IMR-90 (cell line): ENCODE results near the gene TSPAN32. TPM values are rescaled to one million over a fixed set of nuclear protein-coding genes. Genes with fewer than 3 reads are reported as not detected.

ENCODE experiments used
- ATAC-seq: fragments of 200-7000 bp; cut with Tn5 transposase; 2 replicates; pipeline ENCODE4 v1.9.1; 2020; ENCODE audit warnings: low read depth, mild to moderate bottlenecking, moderate library complexity
- BruUV-seq: library from RNA; stranded (reverse); fragments of 400-500 nt; replicated peaks from 2 replicates; lab custom pipeline; 2021; lab: Mats Ljungman, UMichigan
- CTCF ChIA-PET: fragments of 300-600 bp; formaldehyde crosslinking; extraction: SDS; loops from one replicate; lab custom pipeline; 2021; ENCODE audit warnings: antibody characterized with exemption; lab: Yijun Ruan, JAX
- POLR2A ChIA-PET: fragments of 300-600 bp; sonication (Branson Sonifier 250); formaldehyde crosslinking; loops from one replicate; lab custom pipeline; 2022; ENCODE audit warnings: antibody characterized with exemption; ENCODE audit not compliant: unreplicated experiment; lab: Charles Lee
- DNase-seq: peaks from one replicate; pipeline ENCODE4 v3.0.0; 2013
- H2AFZ ChIP-seq: replicated peaks from 2 replicates; pipeline ENCODE3; 2013; ENCODE audit warnings: low read length, mild to moderate bottlenecking; ENCODE audit not compliant: poor library complexity
- H2AK5ac ChIP-seq: 2 replicates; pipeline ENCODE4 v1.6.1; 2013; ENCODE audit warnings: low read depth, low read length, inconsistent platforms
- H2AK9ac ChIP-seq: replicated peaks from 2 replicates; pipeline ENCODE3; 2013; ENCODE audit warnings: mild to moderate bottlenecking, low read depth, low read length, moderate library complexity; ENCODE audit not compliant: poor library complexity
- H2BK120ac ChIP-seq: 2 replicates; pipeline ENCODE4 v1.6.1; 2013; ENCODE audit warnings: low read depth, low read length, inconsistent platforms
- H2BK15ac ChIP-seq: 3 replicates; pipeline ENCODE4 v1.6.1; 2013; ENCODE audit warnings: low read depth, low read length, inconsistent platforms
- H2BK20ac ChIP-seq: 2 replicates; pipeline ENCODE4 v1.6.1; 2013; ENCODE audit warnings: low read depth, mild to moderate bottlenecking, inconsistent platforms, low read length, moderate library complexity
- H2BK5ac ChIP-seq: 2 replicates; pipeline ENCODE4 v1.6.1; 2013; ENCODE audit warnings: mild to moderate bottlenecking, low read depth, low read length, inconsistent platforms; ENCODE audit not compliant: poor library complexity, severe bottlenecking
- H3K14ac ChIP-seq: replicated peaks from 2 replicates; pipeline ENCODE4 v1.6.1; 2013; ENCODE audit warnings: low read depth, low read length, inconsistent platforms
- H3K18ac ChIP-seq: 2 replicates; pipeline ENCODE4 v1.6.1; 2013; ENCODE audit warnings: low read depth, low read length, control low read depth
- H3K23ac ChIP-seq: 2 replicates; pipeline ENCODE4 v1.6.1; 2013; ENCODE audit warnings: low read depth, low read length, inconsistent platforms
- H3K27ac ChIP-seq: 2 replicates; pipeline ENCODE4 v1.5.1; 2013; ENCODE audit warnings: mild to moderate bottlenecking, control low read depth, low read length; ENCODE audit not compliant: insufficient read depth
- H3K27me3 ChIP-seq: 2 replicates; pipeline ENCODE4 v1.6.1; 2013; ENCODE audit warnings: low read length; ENCODE audit not compliant: control insufficient read depth, insufficient read depth
- H3K36me3 ChIP-seq: 2 replicates; pipeline ENCODE4 v1.6.1; 2013; ENCODE audit warnings: low read length, mixed read lengths; ENCODE audit not compliant: control insufficient read depth, insufficient read depth
- H3K4ac ChIP-seq: 2 replicates; pipeline ENCODE4 v1.6.1; 2013; ENCODE audit warnings: low read depth, low read length, inconsistent platforms
- H3K4me1 ChIP-seq: 2 replicates; pipeline ENCODE4 v1.6.1; 2013; ENCODE audit warnings: low read length, mixed read lengths; ENCODE audit not compliant: control insufficient read depth, insufficient read depth
- H3K4me2 ChIP-seq: 2 replicates; pipeline ENCODE4 v1.6.1; 2013; ENCODE audit warnings: low read depth, mild to moderate bottlenecking, control low read depth, low read length, moderate library complexity
- H3K4me3 ChIP-seq: 2 replicates; pipeline ENCODE4 v1.5.1; 2013; ENCODE audit warnings: low read depth, mild to moderate bottlenecking, control low read depth, low read length, moderate library complexity; ENCODE audit not compliant: insufficient read depth
- H3K56ac ChIP-seq: 2 replicates; pipeline ENCODE4 v1.6.1; 2013; ENCODE audit warnings: low read length, inconsistent platforms; ENCODE audit not compliant: insufficient read depth; ENCODE audit errors: extremely low read depth
- H3K79me1 ChIP-seq, 2 experiments: 2 replicates each; pipeline ENCODE4 v1.6.1; 2013; ENCODE audit warnings: low read length in 2 of 2, inconsistent platforms in 1 of 2, low read depth in 1 of 2
- H3K9ac ChIP-seq: 2 replicates; pipeline ENCODE4 v1.6.1; 2013; ENCODE audit warnings: low read depth, low read length, control low read depth
- H3K9me1 ChIP-seq: 2 replicates; pipeline ENCODE4 v1.6.1; 2013; ENCODE audit warnings: low read length, inconsistent platforms; ENCODE audit not compliant: insufficient read depth
- H3K9me3 ChIP-seq: 2 replicates; pipeline ENCODE4 v1.6.1; 2013; ENCODE audit warnings: low read length; ENCODE audit not compliant: control insufficient read depth, insufficient read depth
- H4K20me1 ChIP-seq: 2 replicates; pipeline ENCODE4 v1.6.1; 2013; ENCODE audit warnings: low read length, inconsistent platforms; ENCODE audit not compliant: insufficient read depth
- H4K5ac ChIP-seq: 2 replicates; pipeline ENCODE4 v1.6.1; 2013; ENCODE audit warnings: mild to moderate bottlenecking, low read depth, low read length, control low read depth
- H4K8ac ChIP-seq, 2 experiments: 2 replicates each; pipeline ENCODE4 v1.6.1; 2013; ENCODE audit warnings: low read depth in 2 of 2, low read length in 2 of 2, control low read depth in 1 of 2, inconsistent platforms in 1 of 2
- H4K91ac ChIP-seq: 2 replicates; pipeline ENCODE4 v1.6.1; 2013; ENCODE audit warnings: low read depth, low read length, inconsistent platforms; ENCODE audit not compliant: insufficient read depth
- BHLHE40 ChIP-seq: fragments of 150-350 bp; IDR thresholded peaks from 2 replicates; pipeline ENCODE4 v1.6.1; 2016; ENCODE audit warnings: mild to moderate bottlenecking, low read depth, low read length
- CEBPB ChIP-seq: IDR thresholded peaks from 2 replicates; pipeline ENCODE4 v1.6.1; 2012; ENCODE audit warnings: low read depth, low read length, improper control_type of control experiment
- CHD1 ChIP-seq: IDR thresholded peaks from 2 replicates; pipeline ENCODE4 v1.6.1; 2012; ENCODE audit warnings: low read depth, low read length, improper control_type of control experiment
- FOS ChIP-seq: fragments of 150-350 bp; IDR thresholded peaks from 2 replicates; pipeline ENCODE4 v1.6.1; 2016; ENCODE audit warnings: low read depth, low read length
- MAFK ChIP-seq: IDR thresholded peaks from 2 replicates; pipeline ENCODE4 v1.6.1; 2012; ENCODE audit warnings: low read depth, low read length, improper control_type of control experiment
- MAZ ChIP-seq: IDR thresholded peaks from 2 replicates; pipeline ENCODE4 v1.6.1; 2012; ENCODE audit warnings: low read depth, mild to moderate bottlenecking, low read length, improper control_type of control experiment, moderate library complexity, borderline replicate concordance
- MXI1 ChIP-seq: IDR thresholded peaks from 2 replicates; pipeline ENCODE4 v1.6.1; 2012; ENCODE audit warnings: low read depth, mild to moderate bottlenecking, low read length, moderate library complexity, borderline replicate concordance
- NFE2L2 ChIP-seq: fragments of 150-350 bp; IDR thresholded peaks from 2 replicates; pipeline ENCODE4 v1.6.1; 2016; ENCODE audit warnings: low read depth, mild to moderate bottlenecking, low read length
- POLR2A ChIP-seq: IDR thresholded peaks from 2 replicates; pipeline ENCODE4 v1.6.1; 2012; ENCODE audit warnings: mild to moderate bottlenecking, low read depth, low read length
- RCOR1 ChIP-seq: IDR thresholded peaks from 2 replicates; pipeline ENCODE4 v1.6.1; 2012; ENCODE audit warnings: mild to moderate bottlenecking, low read length, improper control_type of control experiment; ENCODE audit not compliant: insufficient replicate concordance
- RFX5 ChIP-seq: IDR thresholded peaks from 2 replicates; pipeline ENCODE4 v1.8.0; 2012; ENCODE audit warnings: low read depth, mild to moderate bottlenecking, low read length, moderate library complexity
- SMC3 ChIP-seq: fragments of 150-350 bp; IDR thresholded peaks from 2 replicates; pipeline ENCODE4 v1.6.1; 2016; ENCODE audit warnings: low read depth, mild to moderate bottlenecking, antibody characterized with exemption, low read length, moderate library complexity
- WGBS, 2 experiments: methylation state at CpG; one replicate each; pipeline versions ENCODE4 v1.1.5 to v1.1.7; 2013; ENCODE audit warnings: missing lambda C conversion rate in 2 of 2; ENCODE audit not compliant: insufficient read length in 1 of 2; ENCODE audit errors: extremely low coverage in 2 of 2; 5-methylcytosine and 5-hydroxymethylcytosine counted together
- dilution Hi-C: fragments of 300-500 bp; cut with HindIII; formaldehyde crosslinking; loops from one replicate; pipeline ENCODE4 v1.14.3; 2018; ENCODE audit warnings: low sequenced_read_pairs; ENCODE audit not compliant: unreplicated experiment
- in situ Hi-C: fragments of 300-500 bp; cut with MboI; formaldehyde crosslinking; loops from 3 replicates; pipeline ENCODE4 v1.14.3; 2019; ENCODE audit warnings: low sequenced_read_pairs, inconsistent platforms, mixed read lengths
- intact Hi-C: fragments of 100-400 bp; cut with micrococcal nuclease; formaldehyde crosslinking; loops from 2 replicates; pipeline ENCODE4 v1.10.0; 2022
- polyA plus RNA-seq, 3 experiments: library from polyadenylated mRNA; depleted of rRNA; stranded (reverse); fragments of >200 nt; gene quantifications; 2 replicates each; pipeline ENCODE4 v1.2.3, GENCODE V29; 2012; ENCODE audit warnings: low replicate concordance in 1 of 3
- total RNA-seq: library from RNA; depleted of rRNA; stranded (reverse); fragments of >200 nt; gene quantifications from 2 replicates; pipeline ENCODE4 v1.2.3, GENCODE V29; 2012
- TF ChIP-seq, protein P1 (sequence below): fragments of 150-350 bp; IDR thresholded peaks from 2 replicates; pipeline ENCODE4 v1.6.1; 2017; ENCODE audit warnings: mild to moderate bottlenecking, antibody characterized with exemption, low read length, low read depth
- TF ChIP-seq, protein P2 (sequence below): fragments of 150-350 bp; IDR thresholded peaks from 2 replicates; pipeline ENCODE4 v1.6.1; 2016; ENCODE audit warnings: low read depth, mild to moderate bottlenecking, low read length, moderate library complexity, borderline replicate concordance

Gene TSPAN32
- total and polyA plus RNA-seq, 2 of the 4 experiments (the other 2 are of a cell fraction): 0.07 TPM; not detected in 1

DNA sequence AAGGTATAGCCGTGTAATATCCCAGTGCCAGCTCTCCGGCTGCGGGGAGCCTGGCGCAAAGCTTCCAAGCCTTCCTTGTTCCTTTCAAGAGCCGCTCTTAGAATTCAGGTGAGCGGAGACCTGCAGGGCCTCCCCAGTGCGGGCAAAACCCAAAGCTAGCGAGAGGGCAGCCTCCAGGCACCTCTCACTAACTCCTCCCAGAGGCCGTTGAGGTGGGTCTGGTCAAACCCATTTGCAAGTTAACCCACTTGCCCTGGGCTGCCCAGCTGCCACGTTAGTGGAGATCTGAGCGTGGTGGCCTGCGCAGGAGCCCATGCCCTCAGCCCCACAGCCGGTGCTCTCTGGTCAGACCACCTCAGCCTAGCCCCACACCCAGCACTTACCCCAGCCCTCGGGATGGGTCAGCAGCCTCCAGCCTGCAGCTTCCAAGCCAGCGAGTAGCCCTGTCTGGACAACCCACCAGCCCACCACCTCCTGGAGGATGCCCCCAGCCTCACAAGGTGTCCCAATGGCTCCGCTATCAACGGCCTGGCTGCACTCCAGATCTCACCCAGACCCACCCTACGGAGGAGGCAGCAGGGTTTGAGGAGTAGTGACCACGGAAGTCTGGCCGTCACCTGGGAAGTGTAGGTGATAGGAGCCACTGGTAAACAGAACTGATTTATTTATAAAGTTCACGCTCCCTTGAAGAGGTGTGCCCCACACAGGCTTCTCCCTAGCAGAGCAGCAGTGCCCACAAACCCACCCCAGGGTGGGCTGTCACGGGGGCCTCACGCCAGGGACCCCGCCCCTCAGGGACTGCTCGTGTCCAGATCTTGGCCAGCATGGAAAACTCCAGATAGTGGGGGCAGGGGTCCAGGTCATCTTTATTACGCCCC is 33.7 kb upstream of the TSPAN32 start:
- no peak overlapping the region for H3K18ac ChIP-seq
- DNase-seq: no peak
- 81% methylated on average over 9 of the region's 26 CpGs; no CpG with 5 or more reads in 1 of the 2 experiments for WGBS, 2 experiments

More for the DNA sequence above, 33.7 kb upstream of the TSPAN32 start:
- no TSS peak for BruUV-seq
- Histone ChIP-seq H2AK5ac (no peak overlapping the region), H4K20me1 (no peaks in the 10 kb centered on the region), H4K8ac (no peak overlapping the region), H3K9ac (no peak overlapping the region), H3K36me3 (no peaks in the 10 kb centered on the region), H3K9me3 (no peaks in the 10 kb centered on the region), H2BK5ac (no peak overlapping the region), H3K23ac (no peak overlapping the region), H3K56ac (no peak overlapping the region), H2BK15ac (no peak overlapping the region), H4K5ac (no peak overlapping the region), H3K4me2 (no peak overlapping the region), H2AFZ (no peak overlapping the region), H3K4me3 (no peak overlapping the region), H3K4ac (no peak overlapping the region), H4K91ac (no peak overlapping the region), H3K14ac (no peak overlapping the region), H3K27ac (no peak overlapping the region), H3K79me1 (no peaks in the 10 kb centered on the region), H2BK20ac (no peak overlapping the region), H2BK120ac (no peak overlapping the region), H2AK9ac (no peak overlapping the region), H3K9me1 (no peaks in the 10 kb centered on the region), H3K4me1 (no peaks in the 10 kb centered on the region), H3K27me3 (peaks cover 73% of the 10 kb centered on the region)
- no peak for ATAC-seq
- POLR2A ChIA-PET: no interaction called here
- intact Hi-C loops (no loop called here), in situ Hi-C loops (no loop called here), dilution Hi-C loops (no loop called here)
- TF ChIP-seq MAFK (no peak), SMC3 (no peak), CHD1 (no peak), RCOR1 (no peak), MAZ (no peak), POLR2A (no peak), BHLHE40 (no peak), FOS (no peak), CEBPB (no peak), MXI1 (no peak), NFE2L2 (no peak), RFX5 (no peak)
- TF ChIP-seq, protein P1, sequence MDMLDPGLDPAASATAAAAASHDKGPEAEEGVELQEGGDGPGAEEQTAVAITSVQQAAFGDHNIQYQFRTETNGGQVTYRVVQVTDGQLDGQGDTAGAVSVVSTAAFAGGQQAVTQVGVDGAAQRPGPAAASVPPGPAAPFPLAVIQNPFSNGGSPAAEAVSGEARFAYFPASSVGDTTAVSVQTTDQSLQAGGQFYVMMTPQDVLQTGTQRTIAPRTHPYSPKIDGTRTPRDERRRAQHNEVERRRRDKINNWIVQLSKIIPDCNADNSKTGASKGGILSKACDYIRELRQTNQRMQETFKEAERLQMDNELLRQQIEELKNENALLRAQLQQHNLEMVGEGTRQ: no peak
- TF ChIP-seq, protein P2, sequence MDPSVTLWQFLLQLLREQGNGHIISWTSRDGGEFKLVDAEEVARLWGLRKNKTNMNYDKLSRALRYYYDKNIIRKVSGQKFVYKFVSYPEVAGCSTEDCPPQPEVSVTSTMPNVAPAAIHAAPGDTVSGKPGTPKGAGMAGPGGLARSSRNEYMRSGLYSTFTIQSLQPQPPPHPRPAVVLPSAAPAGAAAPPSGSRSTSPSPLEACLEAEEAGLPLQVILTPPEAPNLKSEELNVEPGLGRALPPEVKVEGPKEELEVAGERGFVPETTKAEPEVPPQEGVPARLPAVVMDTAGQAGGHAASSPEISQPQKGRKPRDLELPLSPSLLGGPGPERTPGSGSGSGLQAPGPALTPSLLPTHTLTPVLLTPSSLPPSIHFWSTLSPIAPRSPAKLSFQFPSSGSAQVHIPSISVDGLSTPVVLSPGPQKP: no peak
- CTCF ChIA-PET: no interaction called here
